Stomach (tissue), 4 donors: ENCODE measurements around the gene HMGXB3.

Experiments used
- CTCF ChIP-seq, 7 experiments: fragments of 450-650 bp in 4 of 7; fragments of 200-600 bp in 3 of 7; sonication (generic) in 3 of 7; IDR thresholded peaks; one replicate each; pipeline ENCODE4 v1.5.1; 2016 to 2019; ENCODE audit warnings: antibody characterized with exemption in 7 of 7, control low read depth in 2 of 7, mild to moderate bottlenecking in 1 of 7
- EP300 ChIP-seq: sonication (generic); formaldehyde crosslinking; IDR thresholded peaks from one replicate; pipeline ENCODE4 v1.6.1; 2017; ENCODE audit warnings: antibody characterized with exemption
- POLR2A ChIP-seq, 4 donors: fragments of 450-650 bp; IDR thresholded peaks; one replicate each; pipeline ENCODE4 v1.6.1; 2016; ENCODE audit warnings: antibody characterized with exemption in 4 of 4, control low read depth in 2 of 4, mild to moderate bottlenecking in 1 of 4, moderate library complexity in 1 of 4
- POLR2AphosphoS5 ChIP-seq, 3 donors: sonication (generic); formaldehyde crosslinking; IDR thresholded peaks; one replicate each; pipeline ENCODE4 v1.6.1; 2016; ENCODE audit warnings: antibody characterized with exemption in 3 of 3

- TF ChIP-seq CTCF (IDR thresholded peaks at IDR 0.05) = no peak
- peak in 1 of 3 donors; percentile 11 for TF ChIP-seq POLR2AphosphoS5 (IDR thresholded peaks at IDR 0.05)
- TF ChIP-seq EP300 = no peak
- no peak for TF ChIP-seq POLR2A (IDR thresholded peaks at IDR 0.05)
Measured at GRCh38 chr5:150022158-150022531, 21.6 kb downstream of the HMGXB3 start.
